Heart left ventricle (tissue), 13 donors: ENCODE measurements around the gene MB21D2.

Experiments used
- POLR2A ChIP-seq, 2 donors: fragments of 450-650 bp; IDR thresholded peaks; one replicate each; pipeline ENCODE4 v1.6.1; 2017; ENCODE audit warnings: antibody characterized with exemption in 2 of 2, mild to moderate bottlenecking in 2 of 2, moderate library complexity in 2 of 2
- TF ChIP-seq, protein P1 (sequence below), 12 donors: fragments of 200-600 bp; sonication (generic) in 4 of 12; IDR thresholded peaks; one replicate each; pipeline versions ENCODE4 v1.5.0 to v1.8.0; 2018 to 2022; ENCODE audit warnings: antibody characterized with exemption in 12 of 12, mild to moderate bottlenecking in 5 of 12
- donor health status: ischemic (EF 13 %, LVEDD 7.1; RV severe dilation, severe dysfunction).
- donor health status: DM: no; HTN: yes; CAD: no.
- donor health status: DM: no; HTN: no; CAD: no.
- donor health status: ischemic (EF 25% LVEDD 6.9; RV normal size, moderate dysfunction).
- donor health status: ischemic (EF 25% LVEDD 5.7; RV mildly dilated, moderate dysfunction).
- donor health status: ischemic (EF 35%, LVEDD 5.7; RV mildly dilated, moderate dysfunction).
- donor health status: nonischemic (EF 11% LVEDD 7.7; RV severe dilation, severe dysfunction).
- donor health status: DM: yes; HTN: yes; CAD: no.
- donor health status: PGD.
- donor health status: ischemic (EF 29% LVEDD 5.4; RV normal size, mild dysfunction).
- donor health status: nonischemic (EF 23%, LVEDD 6.1; RV moderate dilation, normal function).

GRCh38 chr3:192778508-192778907 lies 139.1 kb downstream of the MB21D2 start:
- TF ChIP-seq, protein P1, sequence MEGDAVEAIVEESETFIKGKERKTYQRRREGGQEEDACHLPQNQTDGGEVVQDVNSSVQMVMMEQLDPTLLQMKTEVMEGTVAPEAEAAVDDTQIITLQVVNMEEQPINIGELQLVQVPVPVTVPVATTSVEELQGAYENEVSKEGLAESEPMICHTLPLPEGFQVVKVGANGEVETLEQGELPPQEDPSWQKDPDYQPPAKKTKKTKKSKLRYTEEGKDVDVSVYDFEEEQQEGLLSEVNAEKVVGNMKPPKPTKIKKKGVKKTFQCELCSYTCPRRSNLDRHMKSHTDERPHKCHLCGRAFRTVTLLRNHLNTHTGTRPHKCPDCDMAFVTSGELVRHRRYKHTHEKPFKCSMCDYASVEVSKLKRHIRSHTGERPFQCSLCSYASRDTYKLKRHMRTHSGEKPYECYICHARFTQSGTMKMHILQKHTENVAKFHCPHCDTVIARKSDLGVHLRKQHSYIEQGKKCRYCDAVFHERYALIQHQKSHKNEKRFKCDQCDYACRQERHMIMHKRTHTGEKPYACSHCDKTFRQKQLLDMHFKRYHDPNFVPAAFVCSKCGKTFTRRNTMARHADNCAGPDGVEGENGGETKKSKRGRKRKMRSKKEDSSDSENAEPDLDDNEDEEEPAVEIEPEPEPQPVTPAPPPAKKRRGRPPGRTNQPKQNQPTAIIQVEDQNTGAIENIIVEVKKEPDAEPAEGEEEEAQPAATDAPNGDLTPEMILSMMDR (IDR thresholded peaks at IDR 0.05), result no peak
- TF ChIP-seq POLR2A (IDR thresholded peaks at IDR 0.05), result no peak
